Measurements from ENCODE around the gene TCERG1L.

DNA sequence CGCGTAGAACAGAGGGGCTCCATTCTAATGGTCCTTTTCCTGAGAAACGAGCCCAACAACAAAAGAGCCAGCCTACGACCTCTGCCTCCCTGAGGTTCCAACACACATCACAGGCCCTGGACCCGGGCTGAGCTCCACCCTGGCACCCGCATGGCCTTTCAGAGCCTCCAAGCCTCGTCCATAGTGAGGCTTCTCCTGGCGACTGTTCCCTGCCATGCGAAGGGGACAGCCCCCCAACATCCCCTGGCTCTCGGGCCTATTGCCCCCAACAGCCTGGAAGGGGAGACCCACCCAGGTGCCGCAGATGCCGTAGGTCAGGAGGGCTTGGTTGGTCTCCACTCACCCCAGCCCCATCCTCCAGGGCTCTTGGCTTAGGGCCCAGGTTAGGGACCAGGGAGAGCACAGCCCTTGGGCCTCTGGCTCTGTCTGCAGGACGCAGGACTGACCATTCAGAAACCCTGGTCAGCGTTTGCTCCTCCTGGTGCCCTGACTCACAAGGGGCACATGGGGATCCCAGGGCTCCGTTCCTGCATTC, 91.5 kb downstream of the TCERG1L start:
- TF ChIP-seq, protein P1, sequence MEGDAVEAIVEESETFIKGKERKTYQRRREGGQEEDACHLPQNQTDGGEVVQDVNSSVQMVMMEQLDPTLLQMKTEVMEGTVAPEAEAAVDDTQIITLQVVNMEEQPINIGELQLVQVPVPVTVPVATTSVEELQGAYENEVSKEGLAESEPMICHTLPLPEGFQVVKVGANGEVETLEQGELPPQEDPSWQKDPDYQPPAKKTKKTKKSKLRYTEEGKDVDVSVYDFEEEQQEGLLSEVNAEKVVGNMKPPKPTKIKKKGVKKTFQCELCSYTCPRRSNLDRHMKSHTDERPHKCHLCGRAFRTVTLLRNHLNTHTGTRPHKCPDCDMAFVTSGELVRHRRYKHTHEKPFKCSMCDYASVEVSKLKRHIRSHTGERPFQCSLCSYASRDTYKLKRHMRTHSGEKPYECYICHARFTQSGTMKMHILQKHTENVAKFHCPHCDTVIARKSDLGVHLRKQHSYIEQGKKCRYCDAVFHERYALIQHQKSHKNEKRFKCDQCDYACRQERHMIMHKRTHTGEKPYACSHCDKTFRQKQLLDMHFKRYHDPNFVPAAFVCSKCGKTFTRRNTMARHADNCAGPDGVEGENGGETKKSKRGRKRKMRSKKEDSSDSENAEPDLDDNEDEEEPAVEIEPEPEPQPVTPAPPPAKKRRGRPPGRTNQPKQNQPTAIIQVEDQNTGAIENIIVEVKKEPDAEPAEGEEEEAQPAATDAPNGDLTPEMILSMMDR (IDR thresholded peaks at IDR 0.05) = no peak
- TF ChIP-seq POLR2A (IDR thresholded peaks at IDR 0.05) = no peak
